ENCODE data around the gene LRCH4.

Gene LRCH4

DNA sequence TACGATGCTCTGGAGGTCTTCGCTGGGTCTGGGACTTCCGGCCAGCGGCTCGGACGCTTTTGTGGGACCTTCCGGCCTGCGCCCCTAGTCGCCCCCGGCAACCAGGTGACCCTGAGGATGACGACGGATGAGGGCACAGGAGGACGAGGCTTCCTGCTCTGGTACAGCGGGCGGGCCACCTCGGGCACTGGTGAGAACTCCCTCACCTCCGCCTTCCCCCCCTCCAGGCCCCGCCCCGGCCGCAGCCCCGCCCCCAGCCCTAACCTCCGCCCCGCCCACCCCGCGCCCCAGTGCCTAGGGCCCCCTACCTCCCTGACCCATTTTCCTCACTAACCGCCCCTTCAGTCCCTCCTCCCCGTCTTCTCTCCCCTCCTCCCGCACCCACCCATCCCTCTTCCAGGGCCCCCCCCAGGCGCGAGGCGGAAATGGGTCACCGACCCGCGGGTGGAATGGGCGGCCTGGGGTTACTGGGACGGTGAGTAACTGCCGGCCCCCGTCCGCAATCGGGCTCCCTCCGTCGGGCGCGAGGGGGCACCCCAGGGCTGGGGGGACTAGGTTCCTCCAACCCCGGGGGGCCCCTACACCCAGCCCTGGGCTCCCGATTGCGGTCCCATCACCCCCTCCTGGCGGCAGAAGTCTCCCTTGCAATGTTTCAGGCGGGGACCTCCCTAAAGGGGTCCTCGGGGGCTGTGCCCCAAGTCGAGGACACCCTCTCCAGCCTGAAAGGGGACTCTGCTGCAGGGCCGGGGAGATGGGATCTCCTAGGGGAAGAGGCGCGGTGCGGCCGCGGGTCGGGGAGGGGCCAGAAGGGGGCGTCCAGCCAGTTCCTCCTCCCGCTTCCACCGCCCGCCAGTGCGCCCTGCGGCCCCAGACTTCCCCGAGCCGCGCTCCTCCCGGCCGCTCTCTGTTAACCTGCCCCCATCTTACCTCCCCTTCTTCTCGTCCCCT lies 18.4 kb upstream of the LRCH4 start:
- ATAC-seq (ENCODE audit: insufficient read depth, low read depth) = peak; percentile 76
- peaks cover 5% of the 10 kb centered on the region; the same call in 1 of the 2 replicates for H3K36me3 ChIP-seq (ENCODE audit: insufficient read depth, low read length)
- peak overlapping the region; percentile 97 for H2AFZ ChIP-seq (ENCODE audit: low read depth, low read length)

DNA sequence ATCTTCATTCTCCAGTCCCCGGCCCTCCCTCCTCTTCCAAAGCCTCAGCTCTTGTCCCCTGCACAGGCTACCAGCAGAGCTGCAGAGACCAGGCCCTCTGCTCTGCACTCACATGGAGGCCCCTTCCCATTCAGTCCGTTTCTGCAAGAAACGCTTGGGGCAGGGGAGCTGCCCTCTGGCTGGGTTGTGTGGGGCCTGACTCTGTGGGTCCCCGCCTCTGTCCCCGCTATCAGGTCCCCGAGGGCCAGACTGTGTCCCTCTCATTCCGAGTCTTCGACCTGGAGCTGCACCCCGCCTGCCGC lies 17.7 kb upstream of the LRCH4 start:
- peak overlapping the region; percentile 94 for H3K4me2 ChIP-seq (ENCODE audit: insufficient read depth, low read length)
- H3K27me3 ChIP-seq (ENCODE audit: insufficient read depth, low read length, poor library complexity) = no peaks in the 10 kb centered on the region
- DNase-seq (no peak), ATAC-seq (ENCODE audit: insufficient read depth, low read depth) (peak; percentile 15)
- no peaks in the 10 kb centered on the region for H3K79me2 ChIP-seq (ENCODE audit: insufficient read depth, low read length)
- peak overlapping the region; percentile 90 for H2AFZ ChIP-seq (ENCODE audit: low read depth, low read length)
- H3K9me3 ChIP-seq (ENCODE audit: insufficient read depth, low read length, severe bottlenecking) = no peaks in the 10 kb centered on the region
- peaks cover 27% of the 10 kb centered on the region for H3K4me1 ChIP-seq (ENCODE audit: insufficient read depth, low read length)
- H4K20me1 ChIP-seq (ENCODE audit: insufficient read depth, low read length) = no peaks in the 10 kb centered on the region; the same call in 1 of the 2 replicates
- H3K4me3 ChIP-seq (ENCODE audit: low read depth in 1 of 2, low read length in 2 of 2) = peak overlapping the region in 1 of 2 experiments; percentile 80; a peak in 3 of 4 replicates
- peaks cover 5% of the 10 kb centered on the region; the same call in 1 of the 2 replicates for H3K36me3 ChIP-seq (ENCODE audit: insufficient read depth, low read length)
- H3K27ac ChIP-seq (ENCODE audit: low read length) = peak overlapping the region; percentile 70
- no peak for TF ChIP-seq EZH2 (IDR thresholded peaks at IDR 0.05; ENCODE audit: borderline replicate concordance, low read depth, low read length, severe bottlenecking)
- TF ChIP-seq, protein P1, sequence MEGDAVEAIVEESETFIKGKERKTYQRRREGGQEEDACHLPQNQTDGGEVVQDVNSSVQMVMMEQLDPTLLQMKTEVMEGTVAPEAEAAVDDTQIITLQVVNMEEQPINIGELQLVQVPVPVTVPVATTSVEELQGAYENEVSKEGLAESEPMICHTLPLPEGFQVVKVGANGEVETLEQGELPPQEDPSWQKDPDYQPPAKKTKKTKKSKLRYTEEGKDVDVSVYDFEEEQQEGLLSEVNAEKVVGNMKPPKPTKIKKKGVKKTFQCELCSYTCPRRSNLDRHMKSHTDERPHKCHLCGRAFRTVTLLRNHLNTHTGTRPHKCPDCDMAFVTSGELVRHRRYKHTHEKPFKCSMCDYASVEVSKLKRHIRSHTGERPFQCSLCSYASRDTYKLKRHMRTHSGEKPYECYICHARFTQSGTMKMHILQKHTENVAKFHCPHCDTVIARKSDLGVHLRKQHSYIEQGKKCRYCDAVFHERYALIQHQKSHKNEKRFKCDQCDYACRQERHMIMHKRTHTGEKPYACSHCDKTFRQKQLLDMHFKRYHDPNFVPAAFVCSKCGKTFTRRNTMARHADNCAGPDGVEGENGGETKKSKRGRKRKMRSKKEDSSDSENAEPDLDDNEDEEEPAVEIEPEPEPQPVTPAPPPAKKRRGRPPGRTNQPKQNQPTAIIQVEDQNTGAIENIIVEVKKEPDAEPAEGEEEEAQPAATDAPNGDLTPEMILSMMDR (IDR thresholded peaks at IDR 0.05; ENCODE audit: borderline replicate concordance, extremely low read depth, low read length, poor library complexity, severe bottlenecking) = no peak
- H3K9ac ChIP-seq (ENCODE audit: low read depth, low read length) = peak overlapping the region; percentile 64

More for the DNA sequence above, 18.4 kb upstream of the LRCH4 start:
- Histone ChIP-seq H4K20me1 (ENCODE audit: insufficient read depth, low read length) (no peaks in the 10 kb centered on the region; the same call in 1 of the 2 replicates), H3K27me3 (ENCODE audit: insufficient read depth, low read length, poor library complexity) (no peaks in the 10 kb centered on the region), H3K9me3 (ENCODE audit: insufficient read depth, low read length, severe bottlenecking) (no peaks in the 10 kb centered on the region), H3K27ac (ENCODE audit: low read length) (peak overlapping the region; percentile 80), H3K9ac (ENCODE audit: low read depth, low read length) (peak overlapping the region; percentile 88), H3K4me3 (ENCODE audit: low read depth in 1 of 2, low read length in 2 of 2) (peak overlapping the region; percentile 51 to 80; a peak in 3 of 4 replicates), H3K4me1 (ENCODE audit: insufficient read depth, low read length) (peaks cover 27% of the 10 kb centered on the region), H3K79me2 (ENCODE audit: insufficient read depth, low read length) (no peaks in the 10 kb centered on the region), H3K4me2 (ENCODE audit: insufficient read depth, low read length) (peak overlapping the region; percentile 94)
- TF ChIP-seq, protein P1 (IDR thresholded peaks at IDR 0.05; ENCODE audit: borderline replicate concordance, extremely low read depth, low read length, poor library complexity, severe bottlenecking) = peak; percentile 56
- TF ChIP-seq EZH2 (IDR thresholded peaks at IDR 0.05; ENCODE audit: borderline replicate concordance, low read depth, low read length, severe bottlenecking) = no peak
- peak; percentile 88 for DNase-seq

DNA sequence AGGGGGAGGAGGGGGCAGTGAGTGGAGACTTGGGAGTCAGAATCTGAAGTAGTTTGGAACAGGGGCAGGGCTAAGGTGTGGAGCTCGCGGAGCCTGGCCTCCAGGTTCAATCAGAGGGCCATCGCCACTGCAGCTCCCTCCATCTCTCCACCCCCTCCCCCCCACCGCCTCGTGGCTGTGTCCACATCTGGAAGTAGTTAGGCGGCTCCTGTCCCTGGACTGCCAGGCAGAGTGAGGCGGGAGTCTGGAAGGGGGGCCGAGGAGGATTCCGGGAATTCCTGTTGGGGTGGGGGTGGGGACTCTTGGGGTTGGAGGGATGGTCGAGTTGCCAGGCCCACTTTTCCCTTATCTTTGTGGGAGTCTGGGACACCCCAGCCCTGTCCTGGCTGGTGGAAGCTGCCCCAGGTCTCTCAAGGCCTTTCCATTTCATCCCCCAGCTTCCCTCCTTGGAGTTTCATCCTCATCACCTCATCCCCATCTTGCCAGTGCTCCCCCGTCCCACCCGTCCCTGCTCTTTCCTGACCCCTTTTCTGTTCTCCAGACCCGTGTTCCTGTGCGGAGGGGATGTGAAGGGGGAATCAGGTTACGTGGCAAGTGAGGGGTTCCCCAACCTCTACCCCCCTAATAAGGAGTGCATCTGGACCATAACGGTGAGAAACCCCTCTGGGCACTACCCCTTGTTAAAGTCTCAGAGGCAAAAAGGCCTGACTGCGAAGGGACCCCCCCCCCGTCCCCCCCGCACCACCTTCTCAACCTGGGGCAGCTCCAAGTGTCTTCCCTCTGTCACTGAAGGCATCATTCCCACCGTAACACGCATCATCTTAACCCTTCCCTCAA lies 17.2 kb upstream of the LRCH4 start:
- H3K27me3 ChIP-seq (ENCODE audit: insufficient read depth, low read length, poor library complexity) = no peaks in the 10 kb centered on the region
- TF ChIP-seq, protein P1 (IDR thresholded peaks at IDR 0.05; ENCODE audit: borderline replicate concordance, extremely low read depth, low read length, poor library complexity, severe bottlenecking) = no peak
- no peak for TF ChIP-seq EZH2 (IDR thresholded peaks at IDR 0.05; ENCODE audit: borderline replicate concordance, low read depth, low read length, severe bottlenecking)
- no peak for DNase-seq
- peaks cover 5% of the 10 kb centered on the region; the same call in 1 of the 2 replicates for H3K36me3 ChIP-seq (ENCODE audit: insufficient read depth, low read length)
- no peaks in the 10 kb centered on the region for H3K9me3 ChIP-seq (ENCODE audit: insufficient read depth, low read length, severe bottlenecking)
- H4K20me1 ChIP-seq (ENCODE audit: insufficient read depth, low read length) = no peaks in the 10 kb centered on the region; the same call in 1 of the 2 replicates
- peak overlapping the region; percentile 70 for H3K27ac ChIP-seq (ENCODE audit: low read length)
- H3K4me1 ChIP-seq (ENCODE audit: insufficient read depth, low read length) = peaks cover 30% of the 10 kb centered on the region
- no peak for ATAC-seq (ENCODE audit: insufficient read depth, low read depth)
- H3K4me3 ChIP-seq (ENCODE audit: low read depth in 1 of 2, low read length in 2 of 2) = peak overlapping the region in 1 of 2 experiments; percentile 80; a peak in 3 of 4 replicates
- peak overlapping the region; percentile 90 for H2AFZ ChIP-seq (ENCODE audit: low read depth, low read length)
- H3K9ac ChIP-seq (ENCODE audit: low read depth, low read length) = peak overlapping the region; percentile 64
- H3K4me2 ChIP-seq (ENCODE audit: insufficient read depth, low read length) = peak overlapping the region; percentile 94
- no peaks in the 10 kb centered on the region for H3K79me2 ChIP-seq (ENCODE audit: insufficient read depth, low read length)
